K562 (cell line): ENCODE data around the gene ABR.
A peak's percentile ranks its signal among the peaks of the same experiment; 100 is the strongest.

Source experiments
- EZH2 ChIP-seq: IDR thresholded peaks from 2 replicates; pipeline ENCODE4 v1.6.1; 2012; ENCODE audit warnings: low read depth, mild to moderate bottlenecking, inconsistent platforms, low read length, borderline replicate concordance
- FOSL1 ChIP-seq: fragments of 200-800 bp; sonication (Bioruptor generic); conservative IDR thresholded peaks from 2 replicates; pipeline ENCODE4 v1.6.1; 2016; ENCODE audit warnings: missing genetic modification characterization, missing compliant biosample characterization
- PHB2 ChIP-seq: fragments of 450-650 bp; IDR thresholded peaks from 2 replicates; pipeline ENCODE4 v1.6.1; 2017; ENCODE audit warnings: low read depth
- POLR2AphosphoS5 ChIP-seq: IDR thresholded peaks from 2 replicates; pipeline ENCODE4 v1.6.1; 2011; ENCODE audit warnings: mild to moderate bottlenecking, low read depth, low read length, moderate library complexity; ENCODE audit not compliant: control insufficient read depth, insufficient read depth
- SIN3B ChIP-seq: fragments of 450-650 bp; IDR thresholded peaks from 2 replicates; pipeline ENCODE4 v1.6.1; 2017; ENCODE audit warnings: low read depth, mild to moderate bottlenecking, moderate library complexity
- SMARCB1 ChIP-seq: IDR thresholded peaks from 2 replicates; pipeline ENCODE4 v1.6.1; 2011; ENCODE audit warnings: improper control_type of control experiment, low read depth; ENCODE audit not compliant: insufficient read length
- SMC3 ChIP-seq: conservative IDR thresholded peaks from 2 replicates; pipeline ENCODE4 v1.6.1; 2011; ENCODE audit warnings: low read depth, low read length, improper control_type of control experiment; ENCODE audit not compliant: insufficient read depth
- SRF ChIP-seq, 2 experiments: fragments of 250-450, 450-650 bp in 1 of 2; sonication (Bioruptor Pico) in 1 of 2; sonication (generic) in 1 of 2; formaldehyde crosslinking; IDR thresholded peaks; 2 replicates each; pipeline versions ENCODE4 v1.5.0 to v1.5.1; 2020 to 2022; ENCODE audit warnings: mild to moderate bottlenecking in 1 of 2, missing genetic modification reagents in 1 of 2
- ZFP36 ChIP-seq: fragments of 150-350 bp; IDR thresholded peaks from 2 replicates; pipeline ENCODE4 v1.6.1; 2018; ENCODE audit warnings: low read length, low read depth; ENCODE audit not compliant: partially characterized antibody
- ZNF146 ChIP-seq: IDR thresholded peaks from one replicate; pipeline ENCODE4 v1.6.1; 2018; ENCODE audit warnings: missing compliant biosample characterization; ENCODE audit not compliant: unreplicated experiment
- TF ChIP-seq, protein P1 (sequence below): fragments of 450-650 bp; IDR thresholded peaks from 2 replicates; pipeline ENCODE4 v1.6.1; 2017; ENCODE audit warnings: mild to moderate bottlenecking, moderate library complexity

DNA sequence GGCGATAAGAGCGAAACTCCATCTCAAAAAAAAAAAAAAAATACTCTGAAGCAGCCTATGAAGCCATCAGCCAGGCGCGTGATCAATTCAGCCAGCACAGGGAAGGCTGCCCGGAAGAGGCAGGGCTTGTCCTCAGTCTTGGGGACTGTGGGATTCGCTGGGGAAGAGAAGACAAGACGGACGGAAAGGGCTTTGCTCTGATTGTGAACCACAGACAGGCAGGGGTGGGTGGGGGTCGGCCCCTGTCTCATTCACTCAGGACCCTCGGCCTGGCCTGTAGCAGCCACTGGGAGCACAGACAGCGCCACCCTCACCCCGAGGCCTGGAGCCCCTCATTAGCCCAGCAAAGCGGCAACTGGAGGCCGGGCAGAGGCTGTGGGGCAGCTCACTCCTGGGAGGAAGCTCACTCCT lies 37.2 kb downstream of the ABR start:
- TF ChIP-seq SMARCB1 (no peak), SMC3 (no peak), PHB2 (no peak), SRF (CRISPR knock-in tag; IDR thresholded peaks at IDR 0.05) (no peak), SIN3B (no peak), POLR2AphosphoS5 (no peak), ZFP36 (peak; percentile 29), FOSL1 (tag) (no peak), ZNF146 (CRISPR knock-in tag) (no peak), EZH2 (no peak)
- TF ChIP-seq, protein P1, sequence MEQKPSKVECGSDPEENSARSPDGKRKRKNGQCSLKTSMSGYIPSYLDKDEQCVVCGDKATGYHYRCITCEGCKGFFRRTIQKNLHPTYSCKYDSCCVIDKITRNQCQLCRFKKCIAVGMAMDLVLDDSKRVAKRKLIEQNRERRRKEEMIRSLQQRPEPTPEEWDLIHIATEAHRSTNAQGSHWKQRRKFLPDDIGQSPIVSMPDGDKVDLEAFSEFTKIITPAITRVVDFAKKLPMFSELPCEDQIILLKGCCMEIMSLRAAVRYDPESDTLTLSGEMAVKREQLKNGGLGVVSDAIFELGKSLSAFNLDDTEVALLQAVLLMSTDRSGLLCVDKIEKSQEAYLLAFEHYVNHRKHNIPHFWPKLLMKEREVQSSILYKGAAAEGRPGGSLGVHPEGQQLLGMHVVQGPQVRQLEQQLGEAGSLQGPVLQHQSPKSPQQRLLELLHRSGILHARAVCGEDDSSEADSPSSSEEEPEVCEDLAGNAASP, result no peak
